Neural progenitor cell (in vitro differentiated cells): ENCODE measurements around the gene KLHL13.

ENCODE experiments used
- EZH2phosphoT487 ChIP-seq: fragments of 200-600 bp; sonication (generic); IDR thresholded peaks from 2 replicates; pipeline ENCODE4 v1.6.1; 2017; ENCODE audit warnings: antibody characterized with exemption
- TF ChIP-seq, protein P1 (sequence below): fragments of 200-600 bp; sonication (generic); IDR thresholded peaks from 2 replicates; pipeline ENCODE4 v1.5.1; 2017; ENCODE audit warnings: antibody characterized with exemption, mild to moderate bottlenecking

DNA sequence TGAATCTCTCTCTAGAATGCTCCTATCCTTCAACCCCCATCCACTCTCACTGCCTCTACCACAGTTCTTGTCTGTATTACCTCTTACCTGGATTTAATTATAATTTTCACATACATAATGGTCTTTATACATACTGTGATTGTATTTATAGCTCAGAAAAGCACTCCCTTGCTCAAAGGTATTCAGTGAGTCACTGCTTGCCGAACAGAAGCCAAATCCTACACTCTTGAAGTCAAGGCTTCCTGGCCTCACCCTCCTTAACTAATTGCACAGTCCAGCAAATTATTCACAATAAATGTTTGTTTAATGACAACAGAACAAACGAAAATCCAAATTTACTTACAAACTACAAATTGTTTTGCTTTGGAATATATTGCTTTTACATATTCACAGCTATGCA is 159.5 kb downstream of the KLHL13 start:
- TF ChIP-seq, protein P1, sequence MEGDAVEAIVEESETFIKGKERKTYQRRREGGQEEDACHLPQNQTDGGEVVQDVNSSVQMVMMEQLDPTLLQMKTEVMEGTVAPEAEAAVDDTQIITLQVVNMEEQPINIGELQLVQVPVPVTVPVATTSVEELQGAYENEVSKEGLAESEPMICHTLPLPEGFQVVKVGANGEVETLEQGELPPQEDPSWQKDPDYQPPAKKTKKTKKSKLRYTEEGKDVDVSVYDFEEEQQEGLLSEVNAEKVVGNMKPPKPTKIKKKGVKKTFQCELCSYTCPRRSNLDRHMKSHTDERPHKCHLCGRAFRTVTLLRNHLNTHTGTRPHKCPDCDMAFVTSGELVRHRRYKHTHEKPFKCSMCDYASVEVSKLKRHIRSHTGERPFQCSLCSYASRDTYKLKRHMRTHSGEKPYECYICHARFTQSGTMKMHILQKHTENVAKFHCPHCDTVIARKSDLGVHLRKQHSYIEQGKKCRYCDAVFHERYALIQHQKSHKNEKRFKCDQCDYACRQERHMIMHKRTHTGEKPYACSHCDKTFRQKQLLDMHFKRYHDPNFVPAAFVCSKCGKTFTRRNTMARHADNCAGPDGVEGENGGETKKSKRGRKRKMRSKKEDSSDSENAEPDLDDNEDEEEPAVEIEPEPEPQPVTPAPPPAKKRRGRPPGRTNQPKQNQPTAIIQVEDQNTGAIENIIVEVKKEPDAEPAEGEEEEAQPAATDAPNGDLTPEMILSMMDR: no peak
- no peak for TF ChIP-seq EZH2phosphoT487
